Ascending aorta (tissue), 2 donors: ENCODE data around the gene ERICH6B. TPM values are rescaled to one million over a fixed set of nuclear protein-coding genes. Genes with fewer than 3 reads are reported as not detected.

Source experiments
- DNase-seq, 2 donors: peaks; one replicate each; pipeline ENCODE4 v3.0.0-alpha.2; 2019; ENCODE audit warnings: low spot score in 2 of 2
- H3K27ac ChIP-seq, 2 donors: fragments of 200-600 bp; sonication (generic); one replicate each; pipeline ENCODE4 v1.5.1; 2016 to 2017; ENCODE audit warnings: mild to moderate bottlenecking in 1 of 2
- H3K27me3 ChIP-seq: fragments of 200-600 bp; sonication (generic); one replicate; pipeline ENCODE4 v1.5.1; 2017
- H3K36me3 ChIP-seq, 2 donors: fragments of 200-600 bp; sonication (generic); one replicate each; pipeline ENCODE4 v1.5.1; 2016
- H3K4me1 ChIP-seq, 2 donors: fragments of 200-600 bp; sonication (generic); one replicate each; pipeline ENCODE4 v1.5.1; 2016 to 2017; ENCODE audit warnings: mild to moderate bottlenecking in 1 of 2
- H3K4me3 ChIP-seq, 2 donors: fragments of 200-600 bp; sonication (generic); one replicate each; pipeline ENCODE4 v1.5.1; 2016 to 2017; ENCODE audit warnings: mild to moderate bottlenecking in 1 of 2
- H3K9me3 ChIP-seq, 2 donors: fragments of 200-600 bp; sonication (generic); one replicate each; pipeline ENCODE4 v1.5.1; 2016
- intact Hi-C: fragments of 100-400 bp; cut with DNase I; formaldehyde crosslinking; loops from one replicate; pipeline ENCODE4 v1.15.1; 2023
- total RNA-seq: library from RNA; depleted of rRNA; stranded (reverse); fragments of >200 nt; gene quantifications from one replicate; pipeline ENCODE4 v1.1.0, GENCODE V29; 2016
- TF ChIP-seq, protein P1 (sequence below), 3 experiments: fragments of 200-600 bp in 2 of 3; fragments of 450-650 bp in 1 of 3; sonication (generic) in 2 of 3; IDR thresholded peaks; one replicate each; pipeline ENCODE4 v1.5.1; 2016 to 2019; ENCODE audit warnings: antibody characterized with exemption in 3 of 3, mild to moderate bottlenecking in 1 of 3, moderate library complexity in 1 of 3

ERICH6B gene
- total RNA-seq, 1 donor from 2014 or later, result not detected

- TF ChIP-seq, protein P1, sequence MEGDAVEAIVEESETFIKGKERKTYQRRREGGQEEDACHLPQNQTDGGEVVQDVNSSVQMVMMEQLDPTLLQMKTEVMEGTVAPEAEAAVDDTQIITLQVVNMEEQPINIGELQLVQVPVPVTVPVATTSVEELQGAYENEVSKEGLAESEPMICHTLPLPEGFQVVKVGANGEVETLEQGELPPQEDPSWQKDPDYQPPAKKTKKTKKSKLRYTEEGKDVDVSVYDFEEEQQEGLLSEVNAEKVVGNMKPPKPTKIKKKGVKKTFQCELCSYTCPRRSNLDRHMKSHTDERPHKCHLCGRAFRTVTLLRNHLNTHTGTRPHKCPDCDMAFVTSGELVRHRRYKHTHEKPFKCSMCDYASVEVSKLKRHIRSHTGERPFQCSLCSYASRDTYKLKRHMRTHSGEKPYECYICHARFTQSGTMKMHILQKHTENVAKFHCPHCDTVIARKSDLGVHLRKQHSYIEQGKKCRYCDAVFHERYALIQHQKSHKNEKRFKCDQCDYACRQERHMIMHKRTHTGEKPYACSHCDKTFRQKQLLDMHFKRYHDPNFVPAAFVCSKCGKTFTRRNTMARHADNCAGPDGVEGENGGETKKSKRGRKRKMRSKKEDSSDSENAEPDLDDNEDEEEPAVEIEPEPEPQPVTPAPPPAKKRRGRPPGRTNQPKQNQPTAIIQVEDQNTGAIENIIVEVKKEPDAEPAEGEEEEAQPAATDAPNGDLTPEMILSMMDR (IDR thresholded peaks at IDR 0.05), result no peak
- no peak overlapping the region for H3K4me3 ChIP-seq
- no peak overlapping the region for H3K27ac ChIP-seq
- intact Hi-C loops, result no loop called here
- H3K27me3 ChIP-seq, result no peaks in the 10 kb centered on the region
- no peak for DNase-seq
- H3K9me3 ChIP-seq, result no peaks in the 10 kb centered on the region
- peaks cover 0 to 6% of the 10 kb centered on the region in 2 donors for H3K4me1 ChIP-seq
- peaks cover 35 to 62% of the 10 kb centered on the region in 2 donors for H3K36me3 ChIP-seq
These were observed 118.6 kb downstream of the ERICH6B start for GRCh38 chr13:45496942-45497341.

- DNase-seq, result no peak
- intact Hi-C loops, result no loop called here
- TF ChIP-seq, protein P1 (IDR thresholded peaks at IDR 0.05), result no peak
- Histone ChIP-seq H3K4me3 (no peak overlapping the region), H3K9me3 (no peaks in the 10 kb centered on the region), H3K36me3 (peaks cover 45 to 63% of the 10 kb centered on the region in 2 donors), H3K27me3 (no peaks in the 10 kb centered on the region), H3K27ac (no peak overlapping the region), H3K4me1 (no peaks in the 10 kb centered on the region)
These were observed 123.0 kb downstream of the ERICH6B start for GRCh38 chr13:45492538-45492937.

Other genes starting within 250 kb of the ERICH6B start
- 1.9 TPM for gene SLC25A30, start 197.4 kb downstream of the ERICH6B start, total RNA-seq
- gene COG3, start 150.8 kb downstream of the ERICH6B start, total RNA-seq, result 5.7 TPM
- not detected for gene CBY2, start 86.6 kb upstream of the ERICH6B start, total RNA-seq
- not detected for gene SIAH3, start 236.0 kb upstream of the ERICH6B start, total RNA-seq